ENCODE results near the gene NPTX2. TPM values are rescaled to one million over a fixed set of nuclear protein-coding genes. Genes with fewer than 3 reads are reported as not detected.

Gene NPTX2
- total and polyA plus RNA-seq, 2 of the 8 experiments (the other 6 are each of a cell fraction or from before 2014, with no cell fraction given): 18.4 to 19.2 TPM

DNA sequence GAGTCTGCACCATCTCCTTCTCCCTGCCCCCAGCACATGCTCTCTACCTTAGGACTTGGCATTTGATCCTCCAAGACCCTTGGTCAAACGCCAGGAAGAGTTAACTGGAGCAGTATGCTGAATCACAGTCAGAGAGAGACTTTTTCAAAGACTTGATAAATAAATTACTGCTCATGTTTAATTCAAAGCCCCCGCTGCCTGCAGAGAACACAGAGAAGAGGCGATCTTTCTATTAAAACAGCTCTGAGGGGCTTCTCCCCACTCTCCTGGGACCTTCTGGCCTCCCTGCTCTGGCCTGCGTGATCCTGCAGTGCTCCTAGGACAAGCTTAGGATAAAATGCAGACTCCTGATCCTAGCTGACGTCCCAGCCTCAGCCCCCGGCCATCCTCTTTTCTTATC, 47.8 kb downstream of the NPTX2 start:
- Histone ChIP-seq H3K14ac (ENCODE audit: insufficient read length) (no peak overlapping the region), H2BK5ac (ENCODE audit: low read depth, low read length) (no peak overlapping the region), H3K18ac (ENCODE audit: extremely low read depth, low read length) (no peak overlapping the region), H3K27me3 (replicated peaks in 1 of 4; ENCODE audit: control insufficient read depth in 3 of 4, extremely low read depth in 1 of 4, insufficient read depth in 3 of 4, low read length in 3 of 4) (peaks cover 0 to 12% (median 6%) of the 10 kb centered on the region in 4 experiments; a peak in 6 of 7 replicates), H3K27ac (ENCODE audit: low read depth, low read length) (no peak overlapping the region), H2BK20ac (ENCODE audit: low read length) (no peak overlapping the region), H4K8ac (ENCODE audit: extremely low read depth, insufficient read depth, low read length) (no peak overlapping the region), H4K20me1 (replicated peaks in 1 of 2; ENCODE audit: control insufficient read depth in 1 of 2, insufficient read depth in 2 of 2, low read length in 2 of 2) (peaks cover 0 to 1% of the 10 kb centered on the region in 2 experiments), H3K4ac (replicated peaks; ENCODE audit: insufficient read length, low read depth, low read length) (no peak overlapping the region), H2AK5ac (ENCODE audit: low read depth, low read length) (no peak overlapping the region), H2AFZ (ENCODE audit: low read length) (no peak overlapping the region), H3K23me2 (ENCODE audit: low read depth, low read length) (no peaks in the 10 kb centered on the region; the same call in 1 of the 2 replicates), H3K9me3 (ENCODE audit: insufficient read depth in 2 of 2, low read depth in 1 of 2, low read length in 1 of 2) (no peaks in the 10 kb centered on the region), H2BK12ac (ENCODE audit: low read depth, low read length) (no peak overlapping the region), H3K23ac (ENCODE audit: insufficient read length) (no peak overlapping the region), H2BK120ac (replicated peaks; ENCODE audit: low read depth, low read length) (no peak overlapping the region), H3K36me3 (ENCODE audit: control insufficient read depth in 2 of 4, insufficient read depth in 4 of 4, low read length in 3 of 4) (no peaks in the 10 kb centered on the region), H3K9ac (replicated peaks in 1 of 4; ENCODE audit: extremely low read depth in 1 of 4, low read depth in 3 of 4, low read length in 3 of 4) (no peak overlapping the region), H4K91ac (replicated peaks; ENCODE audit: insufficient read length, low read length) (no peak overlapping the region), H2BK15ac (ENCODE audit: low read length) (no peak overlapping the region), H3K79me1 (ENCODE audit: low read depth, low read length) (no peaks in the 10 kb centered on the region), H4K5ac (ENCODE audit: insufficient read length, low read depth, low read length) (no peak overlapping the region), H3K79me2 (ENCODE audit: control insufficient read depth in 1 of 2, insufficient read depth in 2 of 2, low read length in 2 of 2) (no peaks in the 10 kb centered on the region), H3K4me1 (replicated peaks in 1 of 4; ENCODE audit: control insufficient read depth in 3 of 4, insufficient read depth in 4 of 4, low read length in 3 of 4) (no peaks in the 10 kb centered on the region), H3K56ac (replicated peaks; ENCODE audit: insufficient read length, low read depth, low read length) (no peak overlapping the region), H3K4me3 (ENCODE audit: extremely low read depth in 1 of 4, insufficient read depth in 2 of 4, low read depth in 3 of 4, low read length in 4 of 4) (no peak overlapping the region), H3K4me2 (ENCODE audit: insufficient read depth in 1 of 2, low read depth in 2 of 2, low read length in 2 of 2) (no peak overlapping the region)
- ChIA-PET CTCF (ENCODE audit: partially characterized antibody) (interaction anchor here (1.7 kb wide), 1 partner anchor 177 kb away, joined by 5 read pairs; no protein-coding TSS in a partner anchor), POLR2A (ENCODE audit: partially characterized antibody) (no interaction called here)
- whole genome bisulfite sequencing, 2 experiments (ENCODE audit: extremely low coverage in 1 of 2, insufficient coverage in 1 of 2, insufficient read length in 1 of 2, insufficient replicate concordance in 2 of 2, low coverage in 1 of 2, low lambda C conversion rate in 2 of 2, missing lambda C conversion rate in 1 of 2): 88% methylated on average over 6 of the region's 6 CpGs; no CpG with 5 or more reads in 1 of the 2 experiments
- no peak for DNase-seq (ENCODE audit: low read depth in 1 of 2, low spot score in 2 of 2)
- FAIRE-seq: no peak
- TF ChIP-seq PHF8 (conservative IDR thresholded peaks at IDR 0.05; ENCODE audit: low read depth, low read length) (no peak), RFX5 (IDR thresholded peaks at IDR 0.05; ENCODE audit: borderline replicate concordance, low read depth, low read length) (no peak), CHD1 (IDR thresholded peaks at IDR 0.05; ENCODE audit: low read depth, low read length) (no peak), SRF (IDR thresholded peaks at IDR 0.05; ENCODE audit: low read depth, low read length) (no peak), BRCA1 (IDR thresholded peaks at IDR 0.05; ENCODE audit: low read depth, low read length) (no peak), GABPA (IDR thresholded peaks at IDR 0.05; ENCODE audit: borderline replicate concordance, insufficient read depth, low read length) (no peak)
- TF ChIP-seq, protein P1, sequence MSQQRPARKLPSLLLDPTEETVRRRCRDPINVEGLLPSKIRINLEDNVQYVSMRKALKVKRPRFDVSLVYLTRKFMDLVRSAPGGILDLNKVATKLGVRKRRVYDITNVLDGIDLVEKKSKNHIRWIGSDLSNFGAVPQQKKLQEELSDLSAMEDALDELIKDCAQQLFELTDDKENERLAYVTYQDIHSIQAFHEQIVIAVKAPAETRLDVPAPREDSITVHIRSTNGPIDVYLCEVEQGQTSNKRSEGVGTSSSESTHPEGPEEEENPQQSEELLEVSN (IDR thresholded peaks at IDR 0.05): no peak
